IPS-NIHi7 (cell line): ENCODE data around the gene CLDN6.
A peak's percentile ranks its signal among the peaks of the same experiment; 100 is the strongest.

Experiments used
- DNase-seq: peaks from one replicate; pipeline ENCODE4 v3.0.0; 2012; ENCODE audit warnings: mixed read lengths; ENCODE audit errors: extremely low spot score

The CLDN6 gene

GRCh38 chr16:2971985-2972784, 45.8 kb downstream of the CLDN6 start:
- no peak for DNase-seq

- DNase-seq, result no peak
Observed at GRCh38 chr16:2971134-2971984, 46.6 kb downstream of the CLDN6 start.

- no peak for DNase-seq
Observed at GRCh38 chr16:2970563-2970962, 47.4 kb downstream of the CLDN6 start.

GRCh38 chr16:2969545-2970521, 48.1 kb downstream of the CLDN6 start:
- peak; percentile 83 for DNase-seq

- peak; percentile 89 for DNase-seq
Observed at GRCh38 chr16:2968738-2969544, 49.0 kb downstream of the CLDN6 start, which contains the start of gene PAQR4. Gene PAQR4 (plus strand): TSS chr16:2969348. CDS start chr16:2969675, 327 bp downstream.

- no peak for DNase-seq
Observed at GRCh38 chr16:2968368-2968737, 49.6 kb downstream of the CLDN6 start.

- no peak for DNase-seq
Observed at GRCh38 chr16:2967721-2968161, 50.2 kb downstream of the CLDN6 start.

- DNase-seq, result no peak
Observed at GRCh38 chr16:2967211-2967631, 50.8 kb downstream of the CLDN6 start.

- DNase-seq, result no peak
Observed at GRCh38 chr16:2966808-2967191, 51.2 kb downstream of the CLDN6 start.

GRCh38 chr16:2966043-2966807, 51.8 kb downstream of the CLDN6 start:
- no peak for DNase-seq
